Uterus (tissue), 2 donors: ENCODE data around the gene TEX9.

Experiments used
- CTCF ChIP-seq, 4 experiments: fragments of 200-600 bp in 2 of 4; fragments of 450-650 bp in 2 of 4; sonication (generic) in 2 of 4; IDR thresholded peaks; one replicate each; pipeline ENCODE4 v1.5.1; 2016 to 2019; ENCODE audit warnings: antibody characterized with exemption in 4 of 4, mild to moderate bottlenecking in 2 of 4, moderate library complexity in 1 of 4
- POLR2A ChIP-seq, 2 donors: fragments of 450-650 bp; IDR thresholded peaks; one replicate each; pipeline ENCODE4 v1.6.1; 2016; ENCODE audit warnings: antibody characterized with exemption in 2 of 2, mild to moderate bottlenecking in 1 of 2, moderate library complexity in 1 of 2

DNA sequence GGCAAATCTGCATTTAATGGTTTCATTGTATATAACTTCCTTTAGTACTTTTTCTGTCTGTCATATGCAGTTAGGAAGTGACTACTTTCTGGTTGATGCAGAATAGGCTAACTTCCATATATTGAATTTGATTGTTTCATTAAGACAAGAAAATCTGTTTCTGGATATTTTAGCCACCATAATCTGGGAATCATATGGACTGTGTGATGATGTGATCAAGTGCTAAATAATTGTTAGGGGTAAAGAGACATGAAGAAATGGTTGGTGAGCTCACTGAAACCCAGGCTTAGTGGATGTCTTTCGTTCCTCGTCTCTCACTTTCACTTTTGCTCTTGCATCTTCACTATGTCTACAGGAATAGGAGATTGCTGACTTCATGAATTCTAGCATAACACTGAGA lies 103.2 kb downstream of the TEX9 start:
- no peak for TF ChIP-seq CTCF (IDR thresholded peaks at IDR 0.05)
- TF ChIP-seq POLR2A (IDR thresholded peaks at IDR 0.05), result no peak
